HepG2 (cell line): ENCODE measurements around the gene PRDM7. TPM values are rescaled to one million over a fixed set of nuclear protein-coding genes. Genes with fewer than 3 reads are reported as not detected.

Experiments
- CBX2 ChIP-seq, 2 experiments: fragments of 200-600 bp in 1 of 2; sonication (generic); formaldehyde crosslinking in 1 of 2; IDR thresholded peaks; 2 replicates each; pipeline versions ENCODE4 v1.7.0 to v1.8.1; 2018 to 2022; ENCODE audit warnings: low read depth in 2 of 2, low read length in 1 of 2, mild to moderate bottlenecking in 1 of 2, missing genetic modification reagents in 1 of 2
- CHCHD3 ChIP-seq: sonication (generic); formaldehyde crosslinking; IDR thresholded peaks from 2 replicates; pipeline ENCODE4 v1.8.0; 2022; ENCODE audit warnings: mild to moderate bottlenecking, missing genetic modification reagents, moderate library complexity
- GABPA ChIP-seq, 2 experiments: IDR thresholded peaks; 2 replicates each; pipeline ENCODE4 v1.6.1; 2011 to 2016; ENCODE audit warnings: low read depth in 2 of 2, low read length in 1 of 2, missing biosample characterization in 1 of 2, missing genetic modification characterization in 1 of 2
- MATR3 ChIP-seq: sonication (generic); formaldehyde crosslinking; IDR thresholded peaks from 2 replicates; pipeline ENCODE4 v1.4.0; 2020; ENCODE audit warnings: missing genetic modification reagents
- MXI1 ChIP-seq: IDR thresholded peaks from 3 replicates; pipeline ENCODE4 v1.6.1; 2012; ENCODE audit warnings: low read depth, low read length, inconsistent platforms, borderline replicate concordance
- NFATC3 ChIP-seq: sonication (generic); formaldehyde crosslinking; IDR thresholded peaks from 2 replicates; pipeline ENCODE4 v1.5.1; 2020; ENCODE audit warnings: mild to moderate bottlenecking, missing genetic modification reagents
- NFYB ChIP-seq: sonication (generic); formaldehyde crosslinking; IDR thresholded peaks from 2 replicates; pipeline ENCODE4 v1.4.0; 2020; ENCODE audit warnings: missing genetic modification reagents
- RBM22 ChIP-seq: fragments of 200-400 bp; formaldehyde crosslinking; optimal IDR thresholded peaks from 2 replicates; pipeline ENCODE3; 2017; ENCODE audit warnings: mild to moderate bottlenecking, low read length, moderate library complexity
- SMAD3 ChIP-seq: sonication (generic); formaldehyde crosslinking; IDR thresholded peaks from 2 replicates; pipeline ENCODE4 v1.4.0; 2020; ENCODE audit warnings: missing genetic modification reagents
- SNRNP70 ChIP-seq: fragments of 200-400 bp; formaldehyde crosslinking; IDR thresholded peaks from 2 replicates; pipeline ENCODE4 v1.6.1; 2017; ENCODE audit warnings: mild to moderate bottlenecking, low read depth, low read length, moderate library complexity
- SOX5 ChIP-seq: IDR thresholded peaks from 2 replicates; pipeline ENCODE4 v1.6.1; 2016; ENCODE audit warnings: borderline replicate concordance
- SPEN ChIP-seq: sonication (generic); formaldehyde crosslinking; IDR thresholded peaks from 2 replicates; pipeline ENCODE4 v1.5.1; 2020; ENCODE audit warnings: low read depth, mild to moderate bottlenecking, missing genetic modification reagents
- ZBTB3 ChIP-seq: sonication (generic); formaldehyde crosslinking; IDR thresholded peaks from 2 replicates; pipeline ENCODE4 v1.4.0; 2020; ENCODE audit warnings: low read depth, mild to moderate bottlenecking, moderate library complexity, missing genetic modification reagents, borderline replicate concordance
- ZNF329 ChIP-seq: sonication (generic); formaldehyde crosslinking; IDR thresholded peaks from 2 replicates; pipeline ENCODE4 v1.9.0; 2021; ENCODE audit warnings: low read depth, mild to moderate bottlenecking, missing genetic modification reagents
- ZSCAN20 ChIP-seq: sonication (generic); formaldehyde crosslinking; IDR thresholded peaks from 2 replicates; pipeline ENCODE4 v1.4.0; 2020; ENCODE audit warnings: missing genetic modification reagents, mild to moderate bottlenecking, borderline replicate concordance
- ZSCAN29 ChIP-seq: sonication (generic); formaldehyde crosslinking; conservative IDR thresholded peaks from 2 replicates; pipeline ENCODE4 v1.4.0; 2020; ENCODE audit warnings: mild to moderate bottlenecking, missing genetic modification reagents
- polyA plus RNA-seq, 8 experiments: library from polyadenylated mRNA; depleted of rRNA in 3 of 8; stranded (reverse) in 7 of 8; unstranded in 1 of 8; fragments of >200 nt; fragmentation: Illumina TruSeq in 4 of 8; extraction: Trizol in 4 of 8; gene quantifications; 2 replicates each; pipeline versions ENCODE4 v1.2.1 to v1.2.3, GENCODE V29; 2011 to 2016; ENCODE audit warnings: low read depth in 4 of 8, missing spikeins in 1 of 8, mixed read lengths in 1 of 8; ENCODE audit not compliant: insufficient read depth in 1 of 8
- total RNA-seq, 5 experiments: library from RNA; depleted of rRNA; stranded (reverse); fragments of >200 nt; fragmentation: Illumina TruSeq; extraction: Trizol; gene quantifications; 2 replicates each; pipeline ENCODE4 v1.2.3, GENCODE V29; 2016; ENCODE audit warnings: low read depth in 1 of 5
- TF ChIP-seq, protein P1 (sequence below): sonication (generic); formaldehyde crosslinking; IDR thresholded peaks from 2 replicates; pipeline ENCODE4 v1.9.0; 2022; ENCODE audit warnings: missing genetic modification reagents, mild to moderate bottlenecking, borderline replicate concordance
- TF ChIP-seq, protein P2 (sequence below): sonication (generic); formaldehyde crosslinking; conservative IDR thresholded peaks from 2 replicates; pipeline ENCODE4 v1.5.0; 2020; ENCODE audit warnings: missing genetic modification reagents

PRDM7 gene
- total and polyA plus RNA-seq, 2 of the 13 experiments (the other 11 are each of a cell fraction or from before 2014, with no cell fraction given), result not detected

DNA sequence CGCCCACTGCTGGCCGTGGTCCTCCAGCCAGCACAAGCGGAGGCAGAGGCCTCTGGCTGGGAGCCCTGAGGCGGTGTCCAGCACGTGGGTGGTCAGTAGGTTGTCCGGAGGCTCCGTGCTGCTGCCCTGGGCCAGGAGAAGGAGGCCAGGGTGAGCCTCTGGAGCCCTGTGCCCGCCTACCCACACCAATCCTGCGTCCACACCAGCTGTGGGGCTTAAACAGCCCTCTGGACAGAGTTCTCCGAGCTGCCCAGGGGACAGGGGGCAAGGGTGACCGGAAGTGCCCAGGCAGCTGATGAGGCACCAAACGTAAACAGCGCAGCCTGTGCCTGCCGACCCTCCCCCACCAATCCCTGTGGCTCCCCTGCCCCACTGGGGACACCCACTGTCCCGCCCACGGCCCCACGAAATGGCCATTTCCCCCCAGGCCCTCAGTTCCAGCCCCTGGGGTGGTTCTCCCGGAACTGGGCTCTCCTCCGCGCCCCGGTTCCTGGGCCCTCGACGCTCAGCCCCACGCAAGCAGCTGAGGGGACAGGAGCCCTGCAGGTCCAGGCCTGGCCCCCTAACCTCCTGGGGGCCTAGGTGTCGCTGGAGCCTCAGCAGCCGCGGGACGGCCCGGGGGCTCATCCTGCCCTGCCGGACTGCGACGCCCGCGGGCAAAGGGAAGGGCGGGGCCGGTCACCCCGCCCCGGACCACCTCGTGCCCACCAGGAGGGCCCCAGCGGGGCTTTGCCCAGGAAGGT, 30.0 kb downstream of the PRDM7 start (continued):
- no peak for TF ChIP-seq CBX2 (IDR thresholded peaks at IDR 0.05; ENCODE audit: low read depth, low read length)
- 0 out of 2 replicates have a peak, but pooled peaks have one; percentile 21 for TF ChIP-seq CBX2 (CRISPR knock-in tag; IDR thresholded peaks at IDR 0.05; ENCODE audit: low read depth)
- TF ChIP-seq ZBTB3 (CRISPR knock-in tag), result no peak
- TF ChIP-seq SNRNP70, result no peak
- TF ChIP-seq SOX5, result peak; percentile 57
- TF ChIP-seq, protein P1, sequence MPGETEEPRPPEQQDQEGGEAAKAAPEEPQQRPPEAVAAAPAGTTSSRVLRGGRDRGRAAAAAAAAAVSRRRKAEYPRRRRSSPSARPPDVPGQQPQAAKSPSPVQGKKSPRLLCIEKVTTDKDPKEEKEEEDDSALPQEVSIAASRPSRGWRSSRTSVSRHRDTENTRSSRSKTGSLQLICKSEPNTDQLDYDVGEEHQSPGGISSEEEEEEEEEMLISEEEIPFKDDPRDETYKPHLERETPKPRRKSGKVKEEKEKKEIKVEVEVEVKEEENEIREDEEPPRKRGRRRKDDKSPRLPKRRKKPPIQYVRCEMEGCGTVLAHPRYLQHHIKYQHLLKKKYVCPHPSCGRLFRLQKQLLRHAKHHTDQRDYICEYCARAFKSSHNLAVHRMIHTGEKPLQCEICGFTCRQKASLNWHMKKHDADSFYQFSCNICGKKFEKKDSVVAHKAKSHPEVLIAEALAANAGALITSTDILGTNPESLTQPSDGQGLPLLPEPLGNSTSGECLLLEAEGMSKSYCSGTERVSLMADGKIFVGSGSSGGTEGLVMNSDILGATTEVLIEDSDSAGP, result peak; percentile 93; the same call in 1 of the 2 replicates
- TF ChIP-seq MATR3 (CRISPR knock-in tag), result peak; percentile 68; the same call in 1 of the 2 replicates
- TF ChIP-seq CHCHD3 (CRISPR knock-in tag), result no peak
- no peak; the same call in 1 of the 2 replicates for TF ChIP-seq SPEN (CRISPR knock-in tag)
- no peak; the same call in 1 of the 2 replicates for TF ChIP-seq ZSCAN20 (CRISPR knock-in tag)
- no peak for TF ChIP-seq SMAD3 (CRISPR knock-in tag)
- TF ChIP-seq RBM22, result no peak
- TF ChIP-seq ZSCAN29 (CRISPR knock-in tag), result no peak
- peak; percentile 35; the same call in 1 of the 2 replicates for TF ChIP-seq GABPA (IDR thresholded peaks at IDR 0.05; ENCODE audit: low read depth, low read length)
- TF ChIP-seq GABPA (CRISPR knock-in tag; IDR thresholded peaks at IDR 0.05; ENCODE audit: low read depth), result peak; percentile 78
- TF ChIP-seq ZNF329, result 0 out of 2 replicates have a peak, but pooled peaks have one; percentile 26
- TF ChIP-seq NFATC3, result peak; percentile 86; the same call in 1 of the 2 replicates
- TF ChIP-seq, protein P2, sequence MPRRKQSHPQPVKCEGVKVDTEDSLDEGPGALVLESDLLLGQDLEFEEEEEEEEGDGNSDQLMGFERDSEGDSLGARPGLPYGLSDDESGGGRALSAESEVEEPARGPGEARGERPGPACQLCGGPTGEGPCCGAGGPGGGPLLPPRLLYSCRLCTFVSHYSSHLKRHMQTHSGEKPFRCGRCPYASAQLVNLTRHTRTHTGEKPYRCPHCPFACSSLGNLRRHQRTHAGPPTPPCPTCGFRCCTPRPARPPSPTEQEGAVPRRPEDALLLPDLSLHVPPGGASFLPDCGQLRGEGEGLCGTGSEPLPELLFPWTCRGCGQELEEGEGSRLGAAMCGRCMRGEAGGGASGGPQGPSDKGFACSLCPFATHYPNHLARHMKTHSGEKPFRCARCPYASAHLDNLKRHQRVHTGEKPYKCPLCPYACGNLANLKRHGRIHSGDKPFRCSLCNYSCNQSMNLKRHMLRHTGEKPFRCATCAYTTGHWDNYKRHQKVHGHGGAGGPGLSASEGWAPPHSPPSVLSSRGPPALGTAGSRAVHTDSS (CRISPR knock-in tag), result no peak
- no peak for TF ChIP-seq NFYB
- TF ChIP-seq MXI1, result peak; percentile 86; the same call in 1 of the 3 replicates
